HG03103 (cell line): ENCODE data around the gene MT4.

Experiments used
- ATAC-seq: cut with Tn5 transposase; IDR thresholded peaks from one replicate; pipeline ENCODE4 v1.9.1; 2021; ENCODE audit warnings: low read depth; ENCODE audit not compliant: unreplicated experiment

The MT4 gene

GRCh38 chr16:56601325-56601724, 36.5 kb downstream of the MT4 start:
- ATAC-seq, result no peak

DNA sequence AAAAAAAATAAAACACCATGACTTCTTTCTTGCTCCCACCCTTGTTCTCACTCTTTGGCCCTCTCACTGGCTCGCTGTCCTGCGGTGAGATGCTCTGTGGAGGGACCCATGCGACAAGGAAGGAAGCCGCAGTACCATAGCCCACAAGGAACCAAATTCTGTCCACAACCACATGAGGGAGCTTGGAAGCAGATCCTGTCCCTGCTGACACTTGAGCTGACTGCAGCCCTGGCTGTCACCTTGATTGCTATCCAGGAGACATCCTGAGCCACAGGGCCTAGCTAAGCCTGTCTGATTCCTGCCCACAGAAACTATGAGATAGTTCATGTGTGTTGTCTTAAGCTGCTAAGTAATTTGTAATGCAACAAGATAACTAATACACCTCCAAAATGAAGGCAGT, 38.7 kb downstream of the MT4 start:
- no peak for ATAC-seq

DNA sequence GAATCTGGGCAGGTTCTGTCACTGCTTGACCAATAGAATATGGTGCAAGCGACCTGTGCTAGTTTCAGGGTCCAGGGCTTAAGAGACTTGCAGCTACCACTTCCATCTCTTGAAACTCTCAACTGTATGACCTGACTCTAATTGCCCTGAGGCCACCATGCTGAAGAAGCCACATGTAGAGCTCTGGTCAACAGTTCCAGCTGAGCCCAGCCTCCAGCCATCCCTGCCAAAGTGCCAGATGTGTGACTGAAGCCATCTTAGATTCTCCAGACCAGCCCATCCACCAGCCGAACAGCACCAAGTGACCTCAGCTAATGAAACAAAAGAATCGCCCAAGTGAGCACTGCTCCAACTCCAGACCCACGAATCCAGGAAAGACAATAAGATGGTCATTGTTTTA, 40.1 kb downstream of the MT4 start:
- no peak for ATAC-seq

- no peak for ATAC-seq
Observed at GRCh38 chr16:56605475-56605874, 40.6 kb downstream of the MT4 start.

DNA sequence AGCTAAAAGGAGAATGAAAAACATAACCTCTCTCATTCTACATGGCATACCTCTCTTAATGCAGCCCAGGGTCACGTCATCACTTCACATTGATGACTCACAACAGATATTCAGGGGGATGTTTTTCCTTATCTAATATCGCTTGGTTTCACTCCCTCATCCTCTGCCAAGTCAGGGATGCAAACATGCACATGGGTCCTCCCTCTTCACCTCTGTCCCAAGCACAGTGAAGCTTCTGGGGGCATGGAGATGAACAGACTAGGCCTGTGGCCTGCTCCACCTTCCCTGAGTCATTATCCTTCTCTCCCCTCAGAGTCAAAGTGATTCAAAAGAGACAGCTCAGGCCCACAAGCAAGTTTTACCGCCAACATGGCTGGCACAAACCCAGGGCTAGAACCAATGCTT, 41.2 kb downstream of the MT4 start:
- ATAC-seq, result no peak

DNA sequence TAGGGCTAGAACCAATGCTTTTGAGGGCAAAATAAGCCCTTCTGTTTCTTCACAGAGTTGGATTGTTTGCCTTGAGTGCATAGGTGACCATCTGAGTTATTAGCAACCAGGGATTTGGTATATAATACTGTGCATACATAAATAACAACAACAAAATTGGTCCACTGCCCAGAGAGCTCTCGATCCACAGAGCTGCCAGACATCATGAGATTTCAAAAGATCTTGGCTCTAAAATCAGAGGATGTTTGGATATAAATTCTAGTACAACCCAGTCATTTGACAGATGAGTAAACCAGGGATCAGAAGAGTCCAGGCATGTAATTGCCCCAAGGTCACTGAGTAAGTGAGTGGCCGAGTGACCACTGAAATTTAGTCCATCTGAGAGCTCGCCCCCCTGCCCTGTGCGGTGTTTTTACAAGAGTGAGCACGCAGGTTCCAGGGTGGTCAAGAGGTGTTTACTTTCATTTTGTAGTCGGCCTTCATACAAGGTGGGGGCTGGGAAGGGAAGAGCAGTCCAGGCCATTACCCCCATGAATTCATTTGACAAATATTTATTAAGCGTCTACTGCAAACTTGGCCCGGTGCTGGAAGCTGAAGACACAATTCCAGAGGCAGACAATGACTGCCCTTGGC, 41.7 kb downstream of the MT4 start:
- ATAC-seq, result no peak

DNA sequence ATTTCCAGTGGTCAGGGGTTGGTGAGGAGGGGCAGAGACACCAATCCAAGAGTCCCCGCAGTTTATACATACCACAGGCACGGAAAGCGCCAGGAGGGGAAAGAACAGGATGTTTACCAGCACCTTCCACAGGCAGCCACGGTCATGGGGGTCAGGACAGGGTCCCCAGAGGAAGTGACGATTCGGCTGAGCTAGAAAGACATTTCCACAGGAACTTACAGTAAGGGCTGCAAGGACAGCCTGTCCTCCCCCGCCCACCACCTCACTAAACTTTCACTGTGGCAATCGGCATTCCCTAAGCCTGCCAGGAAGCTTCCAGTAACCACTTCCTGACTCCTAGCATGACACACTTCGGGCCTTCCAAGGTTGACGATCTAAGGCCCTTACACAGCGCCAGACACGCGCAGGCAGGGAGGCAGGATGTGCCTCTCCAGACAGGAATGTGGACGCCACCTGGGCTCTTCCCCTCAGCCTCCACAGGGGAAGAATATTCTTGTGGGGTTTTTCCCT, 42.3 kb downstream of the MT4 start:
- no peak for ATAC-seq

DNA sequence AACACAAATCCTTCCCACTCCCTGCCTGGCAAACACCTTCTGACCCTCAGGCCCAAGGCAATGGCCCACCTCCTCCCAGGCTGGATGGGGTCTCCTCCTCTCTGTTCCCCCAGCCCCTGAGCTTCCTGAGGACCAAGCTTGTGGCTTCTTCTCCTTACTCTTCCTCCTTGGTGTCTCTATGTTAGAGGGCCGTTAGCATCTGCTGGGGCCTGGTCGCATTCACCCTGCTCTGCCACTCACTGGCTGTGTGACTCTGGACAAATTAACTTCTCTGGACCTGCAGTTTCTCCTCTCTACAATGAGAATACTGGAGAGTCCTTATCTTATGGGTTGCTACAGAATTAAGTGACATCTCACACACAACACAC, 42.8 kb downstream of the MT4 start:
- no peak for ATAC-seq

GRCh38 chr16:56608043-56608875, 43.4 kb downstream of the MT4 start, which contains the start of gene MT2A:
MT2A (plus strand) TSS chr16:56608584; CDS start chr16:56608656, 72 bp downstream.
- ATAC-seq, result peak; percentile 74

DNA sequence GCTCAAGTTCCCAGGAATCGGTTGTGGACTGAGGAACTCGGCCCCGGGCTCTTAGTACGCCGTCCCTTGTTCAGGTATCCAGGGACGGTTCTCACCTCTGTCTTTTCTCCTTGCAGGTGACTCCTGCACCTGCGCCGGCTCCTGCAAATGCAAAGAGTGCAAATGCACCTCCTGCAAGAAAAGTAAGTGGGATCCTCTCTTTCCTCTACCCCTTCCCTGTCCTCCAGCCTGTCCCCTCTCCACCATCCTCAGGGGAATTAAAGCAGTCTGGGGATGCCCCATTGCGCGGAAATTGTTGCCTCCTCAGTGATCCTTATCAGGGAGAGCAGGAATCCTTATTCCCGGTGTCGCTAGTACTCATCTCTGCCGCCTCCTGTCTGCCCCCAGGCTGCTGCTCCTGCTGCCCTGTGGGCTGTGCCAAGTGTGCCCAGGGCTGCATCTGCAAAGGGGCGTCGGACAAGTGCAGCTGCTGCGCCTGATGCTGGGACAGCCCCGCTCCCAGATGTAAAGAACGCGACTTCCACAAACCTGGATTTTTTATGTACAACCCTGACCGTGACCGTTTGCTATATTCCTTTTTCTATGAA, 44.1 kb downstream of the MT4 start:
- ATAC-seq, result no peak

DNA sequence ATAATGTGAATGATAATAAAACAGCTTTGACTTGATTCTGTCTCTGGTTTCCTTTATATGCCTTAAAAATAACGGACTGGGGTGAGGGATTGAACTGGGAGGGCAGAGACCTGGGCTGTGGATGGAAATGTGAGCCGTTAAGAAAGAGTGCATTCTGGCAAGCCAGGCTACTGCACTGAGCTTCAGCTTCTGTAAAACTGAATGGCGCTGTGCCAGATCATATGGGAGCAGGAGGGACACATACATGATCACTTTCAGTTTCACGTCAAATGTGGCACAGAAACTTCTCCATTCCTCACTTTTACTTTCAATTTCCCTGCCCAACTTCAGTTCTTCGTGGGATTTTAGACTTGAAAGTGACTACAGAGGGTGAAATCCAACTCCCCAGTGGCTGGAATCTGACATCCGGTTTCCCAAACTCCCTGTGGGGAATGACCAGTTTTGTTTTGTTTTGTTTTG, 44.6 kb downstream of the MT4 start:
- ATAC-seq, result peak; percentile 41

- ATAC-seq, result no peak
Observed at GRCh38 chr16:56610017-56610608, 45.2 kb downstream of the MT4 start.

DNA sequence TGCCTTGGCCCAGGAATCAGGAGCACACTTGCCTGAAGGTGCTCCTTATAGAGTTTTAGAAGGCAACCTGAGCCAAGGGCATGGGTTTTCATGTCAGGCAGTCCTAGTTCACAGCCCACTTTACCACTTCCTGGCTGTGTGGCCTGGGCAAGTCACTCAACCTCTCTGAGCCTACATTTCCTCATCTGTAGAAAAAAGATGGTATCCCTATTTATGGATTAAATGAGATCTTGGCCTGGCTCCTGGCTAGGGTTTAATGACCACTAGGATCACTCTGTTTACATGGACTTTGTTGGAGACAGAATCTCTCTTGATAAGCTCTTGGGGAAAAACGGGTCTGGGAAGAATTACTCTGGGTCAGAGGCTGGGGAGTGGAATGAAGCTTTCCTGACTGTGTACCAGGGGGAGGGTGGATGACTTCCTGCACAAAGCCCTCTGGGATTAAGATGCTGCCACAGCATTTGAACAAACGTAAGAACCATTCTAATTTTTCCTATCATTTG, 45.8 kb downstream of the MT4 start:
- no peak for ATAC-seq

- ATAC-seq, result no peak
Observed at GRCh38 chr16:56611281-56611833, 46.5 kb downstream of the MT4 start.

DNA sequence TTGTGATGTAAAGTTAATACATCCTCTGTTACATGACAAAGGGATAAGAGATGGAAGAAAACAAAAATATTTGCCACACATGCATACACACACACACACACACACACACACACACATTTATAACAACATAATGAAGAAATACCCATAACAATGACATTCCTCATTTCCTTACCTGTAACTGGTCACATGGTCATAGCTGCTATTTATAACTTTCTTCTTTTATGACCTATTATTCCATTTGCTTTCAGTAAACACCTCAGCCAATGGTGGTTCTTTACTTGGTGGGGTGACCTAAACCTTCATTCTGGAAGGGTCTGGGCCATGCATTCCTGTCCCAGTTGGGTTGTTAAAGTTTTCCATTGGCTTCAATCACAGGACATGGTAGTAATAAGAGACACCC, 48.8 kb downstream of the MT4 start:
- no peak for ATAC-seq

DNA sequence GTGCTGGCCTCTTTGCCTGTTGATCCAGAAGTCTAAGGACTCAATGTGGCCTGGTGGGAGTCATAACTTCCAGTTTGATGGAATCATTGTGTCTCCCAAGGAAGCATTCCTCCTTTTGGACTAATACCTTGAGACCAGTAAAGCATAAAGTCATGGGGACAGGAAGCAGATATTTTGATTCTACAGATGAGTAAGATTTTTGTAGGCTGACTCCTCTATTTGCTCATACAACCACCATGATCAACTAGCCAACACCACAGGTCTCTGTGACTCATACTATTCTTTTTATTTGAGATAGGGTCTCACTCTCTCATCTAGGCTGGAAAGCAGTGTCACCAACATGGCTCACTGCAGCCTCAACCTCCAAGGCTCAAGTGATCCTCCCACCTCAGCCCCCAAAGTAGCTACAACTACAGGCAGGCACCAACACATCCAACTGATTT, 49.7 kb downstream of the MT4 start:
- ATAC-seq, result no peak

DNA sequence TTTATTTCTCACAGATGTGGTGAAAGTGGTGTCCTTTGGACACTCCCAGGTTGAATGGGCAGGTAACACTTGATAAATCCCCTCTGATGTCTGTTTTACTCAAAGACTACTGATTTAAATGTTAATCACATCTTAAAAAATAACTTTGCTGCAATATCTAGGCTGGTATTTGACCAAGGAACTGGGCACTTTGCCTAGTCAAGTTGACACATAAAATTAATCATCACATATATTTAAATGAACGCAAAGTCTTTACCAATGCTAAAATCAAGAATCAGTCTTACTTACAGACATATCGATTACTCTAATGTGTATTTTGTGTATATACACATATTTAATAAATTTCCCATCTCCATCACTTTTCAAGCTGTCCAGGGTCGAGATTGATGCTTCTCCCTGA, 50.5 kb downstream of the MT4 start:
- ATAC-seq, result no peak

DNA sequence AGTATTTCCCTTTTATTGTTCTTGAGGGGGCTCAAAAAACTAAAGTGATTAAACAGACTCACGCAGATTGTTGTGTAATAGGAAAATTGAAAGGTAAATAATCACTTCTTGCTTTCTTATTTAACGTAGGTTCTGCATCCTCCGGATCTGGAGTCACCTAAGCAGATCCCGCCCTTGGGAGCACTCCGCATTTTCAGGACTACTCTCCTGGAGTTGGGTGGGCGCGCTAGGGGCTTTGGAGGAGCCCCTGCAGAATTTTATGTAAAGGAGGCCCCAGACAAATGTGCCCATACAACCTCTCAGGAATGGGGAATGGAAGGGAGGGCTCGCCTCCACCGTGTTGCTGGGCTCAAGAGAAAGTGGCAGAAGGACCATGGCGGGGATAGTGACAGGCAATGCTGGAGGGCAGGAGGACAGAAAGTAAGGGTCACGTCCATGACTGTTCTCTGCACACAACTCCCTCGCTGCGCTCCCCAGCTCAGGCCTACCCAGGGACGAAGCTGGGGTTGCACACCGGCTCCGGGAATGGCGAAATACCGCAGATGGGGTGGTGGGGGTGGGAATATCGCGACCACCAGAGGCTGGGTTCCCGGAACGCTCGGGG, 51.8 kb downstream of the MT4 start:
- no peak for ATAC-seq

DNA sequence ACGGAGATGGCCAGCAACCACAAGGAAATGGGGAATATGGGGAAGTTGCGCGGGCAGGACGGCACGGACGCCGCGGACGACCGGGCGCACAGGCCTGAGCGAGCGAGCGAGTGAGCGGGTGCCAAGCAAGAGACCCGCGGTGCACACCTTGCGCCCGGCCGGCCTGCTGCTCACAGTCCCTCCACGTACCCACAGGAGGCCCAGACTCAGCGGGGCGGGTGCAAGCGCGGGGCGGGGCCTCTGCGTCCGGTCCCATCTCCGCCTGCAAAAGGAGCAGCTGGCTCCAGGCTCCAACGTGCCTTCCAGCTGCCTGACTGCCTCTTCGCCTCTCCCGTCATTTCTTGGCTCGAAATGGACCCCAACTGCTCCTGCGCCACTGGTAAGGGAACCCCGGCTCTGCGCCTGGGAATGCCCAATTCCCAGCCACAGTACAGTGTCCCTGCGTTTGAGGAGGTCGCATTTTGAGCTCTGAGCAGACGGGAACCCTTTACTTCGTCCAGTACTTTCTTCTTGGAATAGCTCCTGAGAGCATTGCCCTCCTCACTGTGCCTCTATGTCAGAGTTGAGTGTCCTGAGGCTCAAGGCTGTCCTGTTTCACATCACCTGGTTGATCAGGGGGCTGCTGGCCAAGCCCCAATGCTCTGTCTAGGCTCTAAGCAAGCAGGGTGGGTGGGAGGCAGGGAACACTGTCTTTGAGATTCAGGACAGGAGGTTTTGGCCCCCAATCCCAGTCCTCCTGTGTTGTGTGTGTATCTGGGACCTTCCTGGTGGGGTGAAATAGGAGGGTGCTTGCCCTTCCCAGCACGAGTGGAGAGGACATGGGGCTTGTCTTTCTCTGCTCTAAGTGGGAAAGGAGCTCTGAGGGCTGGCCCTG, 52.6 kb downstream of the MT4 start:
- no peak for ATAC-seq
